NCI-H1694 (cell line): ENCODE results near the gene MAPK1.
"Not testable (repeated sequence)": the region's sequence is repeated elsewhere in the genome, so short reads cannot be mapped to it uniquely, and the experiment has no call there.

Experiments used
- DNase-seq: peaks from one replicate; lab custom pipeline; 2025; lab: John Stamatoyannopoulos, UW

MAPK1 gene

GRCh38 chr22:21754523-21754922, 112.9 kb downstream of the MAPK1 start:
- peak; percentile 46 for DNase-seq

GRCh38 chr22:21753374-21754111, 113.9 kb downstream of the MAPK1 start:
- no peak for DNase-seq

GRCh38 chr22:21752276-21752675, 115.2 kb downstream of the MAPK1 start:
- DNase-seq = no peak

- DNase-seq = no peak
These were observed 121.5 kb downstream of the MAPK1 start for GRCh38 chr22:21745948-21746347.

GRCh38 chr22:21744917-21745316, 122.5 kb downstream of the MAPK1 start:
- DNase-seq = not testable (repeated sequence)

- no peak for DNase-seq
These were observed 125.7 kb downstream of the MAPK1 start for GRCh38 chr22:21741790-21742189.

GRCh38 chr22:21741059-21741458, 126.4 kb downstream of the MAPK1 start:
- DNase-seq = no peak

GRCh38 chr22:21739828-21740377, 127.5 kb downstream of the MAPK1 start:
- DNase-seq = no peak

- DNase-seq = no peak
These were observed 128.5 kb downstream of the MAPK1 start for GRCh38 chr22:21738966-21739365.

- DNase-seq = no peak
These were observed 129.4 kb downstream of the MAPK1 start for GRCh38 chr22:21738081-21738480.

- DNase-seq = no peak
These were observed 130.5 kb downstream of the MAPK1 start for GRCh38 chr22:21736948-21737347.

GRCh38 chr22:21736084-21736642, 131.3 kb downstream of the MAPK1 start:
- no peak for DNase-seq

GRCh38 chr22:21735200-21736083, 132.0 kb downstream of the MAPK1 start, which contains the start of gene YPEL1:
TSS of gene YPEL1 (minus strand) at chr22:21735794. CDS start at chr22:21710744, 25,050 bp downstream.
- peak; percentile 63 for DNase-seq

GRCh38 chr22:21734540-21735199, 132.8 kb downstream of the MAPK1 start:
- DNase-seq = no peak

GRCh38 chr22:21731503-21731902, 135.9 kb downstream of the MAPK1 start:
- no peak for DNase-seq

GRCh38 chr22:21730535-21731308, 136.7 kb downstream of the MAPK1 start:
- DNase-seq = no peak

- not testable (repeated sequence) for DNase-seq
These were observed 138.3 kb downstream of the MAPK1 start for GRCh38 chr22:21729184-21729583.

GRCh38 chr22:21728270-21728669, 139.2 kb downstream of the MAPK1 start:
- DNase-seq = no peak

- no peak for DNase-seq
These were observed 139.7 kb downstream of the MAPK1 start for GRCh38 chr22:21727768-21728167.

GRCh38 chr22:21727159-21727558, 140.3 kb downstream of the MAPK1 start:
- DNase-seq = no peak

- peak; percentile 65 for DNase-seq
These were observed 140.8 kb downstream of the MAPK1 start for GRCh38 chr22:21726650-21727049.
